NOMO-1 (cell line): ENCODE measurements around the gene DDB1.

Experiments used
- DNase-seq, 2 experiments: peaks; one replicate each; lab custom pipeline; 2025; ENCODE audit not compliant: unreplicated experiment in 2 of 2; lab: John Stamatoyannopoulos, UW

DDB1 gene

DNA sequence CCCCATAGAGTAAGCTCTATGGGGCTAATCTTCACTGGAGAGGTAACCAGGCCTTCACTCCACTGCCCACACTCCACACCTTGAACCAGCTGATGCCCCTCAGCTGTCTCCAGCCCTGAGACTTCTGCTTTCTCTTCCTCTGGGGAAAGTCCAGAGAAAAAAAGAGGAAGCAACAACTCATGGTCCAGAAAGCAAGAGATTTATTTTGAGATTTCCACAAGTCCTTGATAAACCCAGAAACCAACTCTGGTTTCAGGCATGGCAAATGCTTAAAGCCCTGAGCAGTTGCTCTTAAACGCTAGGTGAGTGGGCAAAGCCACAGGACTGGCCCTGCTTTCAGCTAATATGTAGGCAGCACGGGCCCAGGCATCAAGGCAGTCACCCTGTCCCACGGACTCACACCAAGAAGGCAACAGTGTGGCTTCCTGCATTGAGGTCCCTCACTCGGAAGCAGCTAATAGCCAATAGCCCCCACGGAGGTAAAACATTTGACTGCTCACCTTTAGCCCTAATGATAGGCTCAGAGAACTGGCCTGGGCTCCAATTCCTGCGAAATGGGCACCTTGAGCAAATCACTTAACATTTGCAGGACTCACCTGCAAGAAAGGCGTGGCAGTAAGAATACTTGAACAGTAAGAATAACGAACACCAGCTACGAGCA lies 24.5 kb upstream of the DDB1 start:
- peak; percentile 82 to 91 for DNase-seq

DNA sequence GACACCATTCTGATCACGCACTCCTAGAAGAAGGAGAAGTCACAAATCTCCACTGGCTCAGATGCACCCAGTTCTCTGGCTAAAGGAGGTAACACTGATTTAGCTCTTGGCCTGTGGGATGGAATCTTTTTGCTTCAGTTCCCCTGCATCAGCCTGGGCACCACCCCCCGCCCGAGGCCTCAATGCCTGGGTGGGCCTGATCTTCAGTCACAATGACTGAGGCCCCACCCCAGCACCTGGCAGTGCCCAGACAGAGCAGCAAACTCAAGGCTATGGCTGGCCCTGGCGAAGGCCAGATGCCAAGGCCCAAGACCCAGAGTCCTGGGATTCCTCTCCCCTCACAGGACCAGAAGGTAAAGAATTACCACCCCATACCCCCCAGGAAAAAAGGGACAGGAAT lies 23.8 kb upstream of the DDB1 start:
- no peak for DNase-seq

DNA sequence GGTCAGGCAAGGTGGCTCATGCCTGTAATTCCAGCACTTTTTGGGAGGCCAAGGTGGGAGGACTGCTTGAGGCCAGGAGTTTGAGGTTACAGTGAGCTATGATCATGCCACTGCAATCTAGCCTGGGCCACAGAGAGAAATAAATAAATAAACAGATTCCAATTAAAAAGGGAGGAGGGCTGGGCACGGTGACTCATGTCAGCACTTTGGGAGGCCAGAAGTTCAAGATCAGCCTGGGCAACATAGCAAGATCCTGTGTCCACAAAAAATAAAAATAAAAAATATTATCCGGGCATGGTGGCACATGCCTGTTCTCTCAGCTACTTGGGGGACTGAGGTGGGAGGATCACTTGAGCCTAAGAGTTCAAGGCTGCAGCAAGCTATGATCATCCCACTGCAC lies 21.3 kb upstream of the DDB1 start:
- DNase-seq: no peak

GRCh38 chr11:61353131-61354067 lies 20.5 kb upstream of the DDB1 start:
- DNase-seq: no peak

GRCh38 chr11:61352038-61352437 lies 19.1 kb upstream of the DDB1 start:
- DNase-seq: no peak

DNA sequence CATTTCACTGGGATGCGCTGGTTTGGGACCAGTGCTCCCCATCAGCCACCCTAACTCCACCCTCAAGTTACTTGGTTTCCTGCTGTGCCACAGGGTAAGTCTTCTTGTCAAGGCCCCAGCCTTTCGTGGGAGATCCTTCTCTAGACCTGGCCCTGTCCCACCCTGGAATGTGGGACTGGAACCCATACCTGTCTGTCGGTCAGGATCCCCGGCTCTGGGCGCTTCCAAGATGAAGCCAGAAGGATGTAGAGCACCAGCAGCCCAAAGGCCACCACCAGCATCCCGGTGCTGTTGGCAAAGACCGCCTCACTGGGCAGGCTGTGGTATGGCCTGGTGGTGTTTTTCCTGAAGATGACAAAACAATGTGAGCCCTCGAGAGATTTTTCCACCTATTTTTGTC lies 17.9 kb upstream of the DDB1 start:
- DNase-seq: no peak

GRCh38 chr11:61350336-61350735 lies 17.4 kb upstream of the DDB1 start:
- DNase-seq: no peak

- no peak for DNase-seq
Observed at GRCh38 chr11:61349916-61350315, 17.0 kb upstream of the DDB1 start.

GRCh38 chr11:61349189-61349751 lies 16.4 kb upstream of the DDB1 start:
- no peak for DNase-seq

GRCh38 chr11:61347916-61348461 lies 15.1 kb upstream of the DDB1 start:
- no peak for DNase-seq

DNA sequence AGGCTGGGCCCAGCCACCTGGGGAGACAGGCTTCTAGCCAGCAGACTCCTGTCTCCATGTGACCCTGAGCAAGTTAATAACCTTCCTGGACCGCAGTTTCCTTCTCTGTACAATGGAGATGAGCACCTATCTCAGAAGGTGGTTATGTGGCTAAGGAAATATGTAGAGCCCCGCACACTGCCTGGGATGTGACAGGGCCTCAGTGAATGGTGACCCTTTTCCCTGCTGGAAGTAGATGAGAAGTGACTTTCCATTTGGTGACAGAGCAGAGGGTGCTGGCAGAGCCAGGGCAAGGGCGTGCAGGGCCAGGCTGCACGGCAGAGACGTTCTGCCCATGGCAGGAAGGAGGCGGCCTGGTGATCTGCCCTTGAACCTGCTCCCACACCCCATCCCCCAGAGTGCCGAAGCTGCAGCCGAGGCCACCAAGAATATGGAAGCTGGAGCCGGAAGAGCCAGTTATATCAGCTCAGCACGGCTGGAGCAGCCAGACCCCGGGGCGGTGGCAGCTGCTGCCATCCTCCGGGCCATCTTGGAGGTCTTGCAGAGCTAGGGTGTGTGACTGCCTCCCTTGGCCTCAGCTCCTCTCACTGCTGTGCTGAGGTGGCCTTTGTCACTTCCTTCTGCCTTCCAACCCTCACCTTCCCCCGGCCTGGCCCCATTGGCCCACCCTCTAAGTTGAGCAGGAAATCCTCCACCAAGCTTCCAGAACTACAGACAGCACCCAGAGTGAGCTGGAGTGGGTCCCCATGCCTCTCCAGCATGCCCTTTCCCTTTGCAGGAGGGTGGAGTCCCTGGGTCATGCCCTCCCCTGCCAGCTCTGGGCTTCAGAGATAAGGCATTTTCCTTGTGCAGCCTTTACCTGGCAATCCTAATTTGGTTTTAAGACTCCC lies 13.3 kb upstream of the DDB1 start:
- DNase-seq: no peak

DNA sequence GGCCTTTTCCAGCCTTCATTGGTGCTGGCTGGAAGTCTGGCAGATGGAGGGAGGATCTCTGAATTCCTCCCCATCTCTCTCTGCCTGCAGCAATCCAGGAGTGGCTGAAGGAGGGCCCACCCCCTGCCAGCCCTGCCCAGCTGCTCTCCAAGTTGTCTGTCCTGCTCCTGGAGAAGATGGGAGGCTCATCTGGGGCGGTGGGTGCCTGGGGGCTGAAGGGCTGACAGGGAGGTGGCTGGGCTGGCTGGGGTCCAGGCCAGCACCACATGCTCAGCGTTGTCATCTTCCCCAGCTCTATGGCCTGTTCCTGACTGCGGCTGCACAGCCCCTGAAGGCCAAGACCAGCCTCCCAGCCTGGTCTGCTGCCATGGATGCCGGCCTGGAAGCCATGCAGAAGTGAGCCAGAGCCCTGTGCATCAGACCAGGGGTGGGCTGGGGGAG lies 12.3 kb upstream of the DDB1 start:
- DNase-seq: no peak

DNA sequence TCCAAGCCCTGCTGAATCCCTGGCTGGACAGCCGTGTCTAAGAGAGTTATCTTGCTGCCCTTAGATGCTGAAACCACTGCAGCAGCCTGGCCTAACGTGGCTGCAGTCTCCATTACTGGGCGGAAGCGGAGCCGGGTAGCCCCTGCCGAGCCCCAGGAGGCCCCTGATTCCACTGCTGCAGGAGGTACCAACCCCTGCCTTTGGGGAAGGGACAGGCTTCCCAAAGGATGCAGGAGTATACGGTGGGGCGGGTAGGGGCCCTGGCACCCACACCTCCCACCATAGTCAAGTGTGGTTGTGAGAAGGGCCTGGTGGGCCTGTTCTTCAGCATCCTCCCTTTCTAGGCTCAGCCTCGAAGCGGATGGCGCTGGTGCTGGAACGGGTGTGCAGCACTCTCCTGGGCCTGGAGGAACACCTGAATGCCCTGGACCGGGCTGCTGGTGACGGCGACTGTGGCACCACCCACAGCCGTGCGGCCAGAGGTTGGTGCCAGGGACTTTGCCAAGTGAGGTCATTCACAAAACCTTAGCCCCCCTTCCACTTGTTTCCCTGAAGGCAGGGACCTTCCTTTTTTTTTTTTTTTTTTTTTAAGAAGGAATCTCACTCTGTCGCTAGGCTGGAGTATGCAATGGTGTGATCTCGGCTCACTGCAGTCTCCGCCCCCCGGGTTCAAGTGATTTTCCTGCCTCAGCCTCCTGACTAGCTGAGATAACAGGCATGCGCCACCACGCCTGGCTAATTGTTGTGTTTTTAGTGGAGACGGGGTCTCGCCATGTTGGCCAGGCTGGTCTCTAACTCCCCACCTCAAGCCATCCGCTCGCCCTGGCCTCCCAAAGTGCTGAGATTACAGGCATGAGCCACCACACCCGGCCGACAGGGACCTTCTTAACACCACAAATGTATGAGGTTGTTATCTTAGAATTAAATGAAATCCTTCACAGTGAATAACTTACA lies 11.2 kb upstream of the DDB1 start:
- no peak for DNase-seq

DNA sequence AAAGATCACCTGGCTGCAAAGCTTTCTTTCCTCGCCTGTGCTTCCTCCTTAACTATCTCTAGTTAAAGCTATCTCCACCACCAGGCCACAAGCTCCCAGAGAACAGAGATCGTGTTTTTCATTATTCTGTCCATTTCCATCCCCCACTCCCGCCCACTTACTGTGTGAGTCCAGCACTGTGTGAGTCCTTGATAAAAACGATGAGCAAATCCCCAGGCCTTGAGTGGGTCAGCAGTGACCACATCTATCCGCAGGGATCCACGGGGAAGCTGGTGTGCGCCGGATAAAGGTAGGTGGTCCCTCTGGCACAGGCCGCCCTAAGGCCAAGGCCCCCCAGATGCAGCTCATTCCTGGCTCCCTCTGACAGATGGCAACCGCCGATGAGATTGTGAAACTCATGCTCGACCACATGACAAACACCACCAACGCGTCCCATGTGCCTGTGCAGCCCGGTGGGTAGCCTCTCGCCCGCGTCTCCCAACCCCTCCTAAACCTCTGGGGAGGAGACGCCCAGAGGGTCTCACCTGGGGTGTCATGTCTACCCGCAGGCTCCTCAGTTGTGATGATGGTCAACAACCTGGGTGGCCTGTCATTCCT lies 9.4 kb upstream of the DDB1 start:
- no peak for DNase-seq

DNA sequence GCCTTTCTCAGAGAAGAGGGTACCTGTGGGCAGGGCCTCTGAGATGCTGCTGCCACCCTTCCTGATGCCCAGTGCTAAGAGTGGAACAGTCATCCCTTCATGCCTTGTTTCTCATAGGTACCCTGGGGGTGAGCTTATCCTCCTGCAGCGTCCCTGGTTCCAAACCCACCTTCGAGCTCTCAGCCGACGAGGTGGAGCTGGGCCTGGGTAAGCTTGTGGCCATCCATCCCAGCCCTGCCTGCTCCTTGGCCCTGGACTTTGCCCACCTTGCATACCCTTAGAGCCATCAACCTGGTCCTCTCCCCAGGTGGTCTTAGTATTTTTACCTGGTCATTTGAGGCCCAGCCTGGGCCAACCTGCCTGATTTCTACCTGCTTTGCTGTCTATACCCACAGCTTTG lies 8.8 kb upstream of the DDB1 start:
- no peak for DNase-seq

GRCh38 chr11:61340979-61341378 lies 8.1 kb upstream of the DDB1 start:
- DNase-seq: no peak

GRCh38 chr11:61339490-61339878 lies 6.6 kb upstream of the DDB1 start:
- no peak for DNase-seq

- DNase-seq: no peak
Observed at GRCh38 chr11:61338783-61339489, 6.0 kb upstream of the DDB1 start.
